Measurements from ENCODE around the gene TRAF2. TPM values are rescaled to one million over a fixed set of nuclear protein-coding genes. Genes with fewer than 3 reads are reported as not detected.

Gene TRAF2
- total and polyA plus RNA-seq, 9 of the 15 experiments (the other 6 are each of a cell fraction or from before 2014, with no cell fraction given): 0.24 to 45.2 (median 18.0) TPM

GRCh38 chr9:136858844-136859757 lies 27.2 kb upstream of the TRAF2 start:
- Histone ChIP-seq H3K9ac (ENCODE audit: insufficient read depth in 1 of 2, low read depth in 2 of 2, low read length in 2 of 2) (peak overlapping the region in 1 of 2 experiments; percentile 33; a peak in 1 of 4 replicates), H3K9me1 (ENCODE audit: control insufficient read depth, insufficient read depth, low read length) (no peaks in the 10 kb centered on the region), H3K4me3 (no peak overlapping the region), H3K79me2 (ENCODE audit: control insufficient read depth, insufficient read depth, low read length) (peaks cover 6% of the 10 kb centered on the region; the same call in 2 of the 3 replicates), H3K27me3 (ENCODE audit: control insufficient read depth in 2 of 2, insufficient read depth in 2 of 2, low read length in 2 of 2) (no peaks in the 10 kb centered on the region), H4K20me1 (replicated peaks; ENCODE audit: control insufficient read depth, insufficient read depth, low read length) (peaks cover 10% of the 10 kb centered on the region; the same call in 1 of the 2 replicates), H3K9me3 (replicated peaks; ENCODE audit: control insufficient read depth, insufficient read depth, low read depth, low read length) (no peaks in the 10 kb centered on the region), H3K36me3 (ENCODE audit: control insufficient read depth, insufficient read depth, low read length) (peaks cover 45% of the 10 kb centered on the region; the same call in 2 of the 3 replicates), H2AFZ (ENCODE audit: low read depth, low read length) (no peak overlapping the region), H3K4me1 (replicated peaks in 1 of 2; ENCODE audit: control insufficient read depth in 2 of 2, insufficient read depth in 2 of 2, low read length in 2 of 2) (peaks cover 0 to 70% of the 10 kb centered on the region in 2 experiments; a peak in 2 of 5 replicates), H3K27ac (ENCODE audit: extremely low read depth, low read depth, low read length) (no peak overlapping the region), H3K4me2 (ENCODE audit: insufficient read depth, low read length) (no peak overlapping the region)
- intact Hi-C loops (cut with micrococcal nuclease) (no loop called here), in situ Hi-C loops (cut with MboI) (no loop called here)
- ChIA-PET CTCF (ENCODE audit: low intra/inter-chr PET ratio) (no interaction called here), POLR2A (interaction anchor here (0.6 to 2.1 kb wide), 7 partner anchors 11 to 395 kb away, joined by 3 to 8 read pairs (median 4); partner anchors contain the start of genes AJM1 and TRAF2)
- FAIRE-seq (no peak), DNase-seq (ENCODE audit: extremely low read depth in 1 of 4, low spot score in 3 of 4) (no peak), ATAC-seq (peak; percentile 10)
- 84% methylated on average over 17 of the region's 20 CpGs for WGBS (ENCODE audit: insufficient coverage, low coverage, missing lambda C conversion rate)
- BruUV-seq (replicated peaks): no TSS peak
- TF ChIP-seq TGIF2 (CRISPR knock-in tag; IDR thresholded peaks at IDR 0.05) (no peak), POLR2G (IDR thresholded peaks at IDR 0.05; ENCODE audit: low read depth, low read length) (peak; percentile 48), ATF1 (CRISPR knock-in tag; IDR thresholded peaks at IDR 0.05) (no peak), ATF1 (tag; IDR thresholded peaks at IDR 0.05) (no peak), RBFOX2 (IDR thresholded peaks at IDR 0.05; ENCODE audit: low read depth, low read length) (peak; percentile 56), NR2C2 (CRISPR knock-in tag; IDR thresholded peaks at IDR 0.05) (no peak), NR2C2 (tag; IDR thresholded peaks at IDR 0.05) (no peak), SMAD2 (IDR thresholded peaks at IDR 0.05; ENCODE audit: low read depth, low read length) (no peak), RBM22 (IDR thresholded peaks at IDR 0.05; ENCODE audit: low read depth, low read length, poor library complexity, severe bottlenecking) (peak; percentile 70), ZNF449 (CRISPR knock-in tag; IDR thresholded peaks at IDR 0.05) (no peak)
- TF ChIP-seq, protein P1, sequence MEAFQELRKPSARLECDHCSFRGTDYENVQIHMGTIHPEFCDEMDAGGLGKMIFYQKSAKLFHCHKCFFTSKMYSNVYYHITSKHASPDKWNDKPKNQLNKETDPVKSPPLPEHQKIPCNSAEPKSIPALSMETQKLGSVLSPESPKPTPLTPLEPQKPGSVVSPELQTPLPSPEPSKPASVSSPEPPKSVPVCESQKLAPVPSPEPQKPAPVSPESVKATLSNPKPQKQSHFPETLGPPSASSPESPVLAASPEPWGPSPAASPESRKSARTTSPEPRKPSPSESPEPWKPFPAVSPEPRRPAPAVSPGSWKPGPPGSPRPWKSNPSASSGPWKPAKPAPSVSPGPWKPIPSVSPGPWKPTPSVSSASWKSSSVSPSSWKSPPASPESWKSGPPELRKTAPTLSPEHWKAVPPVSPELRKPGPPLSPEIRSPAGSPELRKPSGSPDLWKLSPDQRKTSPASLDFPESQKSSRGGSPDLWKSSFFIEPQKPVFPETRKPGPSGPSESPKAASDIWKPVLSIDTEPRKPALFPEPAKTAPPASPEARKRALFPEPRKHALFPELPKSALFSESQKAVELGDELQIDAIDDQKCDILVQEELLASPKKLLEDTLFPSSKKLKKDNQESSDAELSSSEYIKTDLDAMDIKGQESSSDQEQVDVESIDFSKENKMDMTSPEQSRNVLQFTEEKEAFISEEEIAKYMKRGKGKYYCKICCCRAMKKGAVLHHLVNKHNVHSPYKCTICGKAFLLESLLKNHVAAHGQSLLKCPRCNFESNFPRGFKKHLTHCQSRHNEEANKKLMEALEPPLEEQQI (IDR thresholded peaks at IDR 0.05): no peak
